HG03025 (cell line): ENCODE data around the gene WDR70.
"Not testable (repeated sequence)": the region's sequence is repeated elsewhere in the genome, so short reads cannot be mapped to it uniquely, and the experiment has no call there.

Experiments
- ATAC-seq: cut with Tn5 transposase; IDR thresholded peaks from one replicate; pipeline ENCODE4 v1.9.1; 2021; ENCODE audit warnings: mild to moderate bottlenecking, moderate library complexity; ENCODE audit not compliant: unreplicated experiment, low FRiP score

Gene WDR70

GRCh38 chr5:37379100-37379628, at the start of gene WDR70:
Gene WDR70, plus strand, starts transcription at chr5:37379318. Its CDS starts 50 bp downstream, at chr5:37379368.
- ATAC-seq = peak; percentile 98

GRCh38 chr5:37334754-37335153, 44.4 kb upstream of the WDR70 start:
- ATAC-seq = not testable (repeated sequence)

- ATAC-seq = not testable (repeated sequence)
Measured at GRCh38 chr5:37342741-37343140, 36.4 kb upstream of the WDR70 start.

GRCh38 chr5:37355161-37355560, 24.0 kb upstream of the WDR70 start:
- ATAC-seq = no peak

- no peak for ATAC-seq
Measured at GRCh38 chr5:37370550-37370863, 8.6 kb upstream of the WDR70 start.

- ATAC-seq = peak; percentile 89
Measured at GRCh38 chr5:37370864-37371726, 8.0 kb upstream of the WDR70 start, which contains the start of gene NUP155. Gene NUP155, minus strand, starts transcription at chr5:37371106. Its CDS starts 129 bp downstream, at chr5:37370977.

GRCh38 chr5:37375091-37375490, 4.0 kb upstream of the WDR70 start:
- no peak for ATAC-seq

GRCh38 chr5:37378066-37378465, 1.1 kb upstream of the WDR70 start:
- not testable (repeated sequence) for ATAC-seq

GRCh38 chr5:37391591-37391990, 12.5 kb downstream of the WDR70 start:
- ATAC-seq = no peak

- no peak for ATAC-seq
Measured at GRCh38 chr5:37396352-37396751, 17.2 kb downstream of the WDR70 start.

- no peak for ATAC-seq
Measured at GRCh38 chr5:37400501-37400900, 21.4 kb downstream of the WDR70 start.

GRCh38 chr5:37412515-37412914, 33.4 kb downstream of the WDR70 start:
- no peak for ATAC-seq

- not testable (repeated sequence) for ATAC-seq
Measured at GRCh38 chr5:37415456-37415855, 36.3 kb downstream of the WDR70 start.

- no peak for ATAC-seq
Measured at GRCh38 chr5:37417347-37417746, 38.2 kb downstream of the WDR70 start.

GRCh38 chr5:37424441-37424840, 45.3 kb downstream of the WDR70 start:
- ATAC-seq = no peak

- no peak for ATAC-seq
Measured at GRCh38 chr5:37428044-37428443, 48.9 kb downstream of the WDR70 start.

- ATAC-seq = no peak
Measured at GRCh38 chr5:37435261-37435660, 56.1 kb downstream of the WDR70 start.

- ATAC-seq = peak; percentile 55
Measured at GRCh38 chr5:37436146-37436934, 57.2 kb downstream of the WDR70 start.

- ATAC-seq = no peak
Measured at GRCh38 chr5:37437711-37438110, 58.6 kb downstream of the WDR70 start.

GRCh38 chr5:37445783-37446182, 66.7 kb downstream of the WDR70 start:
- not testable (repeated sequence) for ATAC-seq

GRCh38 chr5:37448941-37449340, 69.8 kb downstream of the WDR70 start:
- ATAC-seq = no peak
